Measurements from ENCODE around the gene C14orf180.

C14orf180 gene

GRCh38 chr14:104599446-104599845, 19.9 kb downstream of the C14orf180 start:
- no peak for DNase-seq (ENCODE audit: low read depth)
- H3K4me3 ChIP-seq (ENCODE audit: low read depth, low read length) = no peak overlapping the region
- TF ChIP-seq CTCF (IDR thresholded peaks at IDR 0.05; ENCODE audit: low read depth, low read length, missing control alignments) = no peak
- in situ Hi-C loops (cut with HindIII; ENCODE audit: low sequenced_read_pairs) = loop anchor here (10.0 kb wide), 2 partner anchors 405 to 455 kb away; no protein-coding TSS in a partner anchor

DNA sequence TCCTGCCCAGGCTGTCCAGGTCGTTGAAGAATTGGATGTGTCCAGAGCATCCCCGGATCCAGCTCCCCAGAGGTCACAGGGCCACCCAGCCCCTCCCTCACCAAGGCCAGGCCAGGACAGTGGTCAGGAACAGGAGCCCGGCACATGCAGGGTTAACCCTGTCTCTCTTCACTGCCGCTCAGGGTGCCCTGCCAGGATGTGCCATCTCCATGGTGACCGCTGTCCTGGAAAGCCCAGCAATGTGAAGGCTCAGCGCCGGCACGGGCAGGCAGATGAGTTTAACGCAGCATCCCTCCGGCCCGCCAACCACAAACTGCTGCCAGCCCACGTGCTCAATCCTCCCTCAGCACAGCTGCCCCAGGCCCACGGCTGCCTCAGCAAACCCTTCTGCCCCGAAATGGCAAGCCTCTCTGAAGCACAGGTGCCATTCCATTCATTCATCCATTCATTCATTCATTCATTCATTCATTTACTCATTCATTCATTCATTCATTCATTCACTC, 20.6 kb downstream of the C14orf180 start:
- no peak for DNase-seq (ENCODE audit: low read depth)
- no peak overlapping the region for H3K4me3 ChIP-seq (ENCODE audit: low read depth, low read length)
- in situ Hi-C loops (cut with HindIII; ENCODE audit: low sequenced_read_pairs) = no loop called here
- no peak for TF ChIP-seq CTCF (IDR thresholded peaks at IDR 0.05; ENCODE audit: low read depth, low read length, missing control alignments)

- no peak overlapping the region for H3K4me3 ChIP-seq (ENCODE audit: low read depth, low read length)
- in situ Hi-C loops (cut with HindIII; ENCODE audit: low sequenced_read_pairs) = no loop called here
- TF ChIP-seq CTCF (IDR thresholded peaks at IDR 0.05; ENCODE audit: low read depth, low read length, missing control alignments) = no peak
- DNase-seq (ENCODE audit: low read depth) = no peak
Measured at GRCh38 chr14:104600805-104601204, 21.2 kb downstream of the C14orf180 start.

DNA sequence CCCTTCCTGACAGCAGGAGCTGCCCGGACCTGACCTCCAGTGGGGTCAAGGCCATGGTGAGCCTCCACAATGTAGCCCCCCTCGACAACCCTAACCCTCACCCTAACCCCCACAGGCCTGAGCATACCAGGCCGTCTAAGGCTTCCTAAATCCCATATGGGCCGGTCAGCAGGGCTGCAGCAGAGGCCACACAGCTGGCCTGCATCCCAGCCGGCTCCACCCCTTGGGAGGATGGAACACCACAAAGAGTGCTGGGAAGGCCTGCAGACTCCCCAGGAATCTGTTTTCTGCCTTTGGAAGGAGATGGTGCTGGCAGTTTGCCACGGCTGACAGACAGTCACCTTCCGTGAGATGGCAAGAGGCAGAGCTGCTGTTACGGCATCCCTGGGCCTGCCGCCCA, 22.2 kb downstream of the C14orf180 start:
- H3K4me3 ChIP-seq (ENCODE audit: low read depth, low read length) = no peak overlapping the region
- TF ChIP-seq CTCF (IDR thresholded peaks at IDR 0.05; ENCODE audit: low read depth, low read length, missing control alignments) = no peak
- in situ Hi-C loops (cut with HindIII; ENCODE audit: low sequenced_read_pairs) = no loop called here
- no peak for DNase-seq (ENCODE audit: low read depth)

DNA sequence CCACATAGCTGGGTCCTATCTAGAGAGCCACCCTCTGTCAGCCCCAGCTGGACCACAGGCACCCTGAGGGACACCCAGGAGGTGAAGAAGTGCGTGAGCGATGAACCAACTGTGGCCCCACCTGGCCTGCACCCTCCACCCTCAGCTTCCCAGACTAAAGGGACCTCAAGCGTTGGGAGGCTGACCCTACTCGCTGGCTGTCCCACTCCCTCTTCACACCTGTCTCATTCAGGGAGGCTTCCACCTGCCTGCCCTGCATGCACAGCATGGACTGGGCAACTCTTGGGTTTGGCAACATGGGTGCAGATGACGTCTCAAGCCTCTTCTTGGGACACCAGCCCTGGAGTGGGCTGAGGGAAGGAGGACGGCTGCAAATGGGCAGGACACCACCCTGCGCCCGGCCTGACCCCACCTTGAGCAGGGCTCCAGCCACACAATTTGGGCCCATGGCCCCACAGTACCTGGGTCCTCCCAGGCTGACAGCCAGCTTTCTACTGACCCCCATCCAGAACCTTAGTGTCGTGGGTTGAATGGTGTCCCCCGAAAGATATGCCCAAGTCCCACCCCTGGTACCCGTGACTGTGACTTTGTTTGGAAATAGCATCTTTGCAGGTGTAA, 22.9 kb downstream of the C14orf180 start:
- in situ Hi-C loops (cut with HindIII; ENCODE audit: low sequenced_read_pairs) = no loop called here
- H3K4me3 ChIP-seq (ENCODE audit: low read depth, low read length) = no peak overlapping the region
- TF ChIP-seq CTCF (IDR thresholded peaks at IDR 0.05; ENCODE audit: low read depth, low read length, missing control alignments) = no peak
- DNase-seq (ENCODE audit: low read depth) = no peak

- in situ Hi-C loops (cut with HindIII; ENCODE audit: low sequenced_read_pairs) = no loop called here
- H3K4me3 ChIP-seq (ENCODE audit: low read depth, low read length) = no peak overlapping the region
- TF ChIP-seq CTCF (IDR thresholded peaks at IDR 0.05; ENCODE audit: low read depth, low read length, missing control alignments) = no peak
- DNase-seq (ENCODE audit: low read depth) = no peak
Measured at GRCh38 chr14:104602933-104603325, 23.4 kb downstream of the C14orf180 start.

Data from astrocyte of the cerebellum (primary cell).